Iris pigment epithelial cell (primary cell): Measurements from ENCODE around the gene HGFAC.
A peak's percentile ranks its signal among the peaks of the same experiment; 100 is the strongest.
"Not testable (repeated sequence)": the region's sequence is repeated elsewhere in the genome, so short reads cannot be mapped to it uniquely, and the experiment has no call there.

Experiments used
- DNase-seq: peaks from one replicate; pipeline ENCODE4 v3.0.0-alpha.2; 2011; ENCODE audit warnings: low read depth

HGFAC gene

GRCh38 chr4:3442959-3443749 is 1.4 kb downstream of the HGFAC start:
- DNase-seq, result peak; percentile 14

- DNase-seq, result no peak
These were observed 2.1 kb downstream of the HGFAC start for GRCh38 chr4:3443750-3444309.

DNA sequence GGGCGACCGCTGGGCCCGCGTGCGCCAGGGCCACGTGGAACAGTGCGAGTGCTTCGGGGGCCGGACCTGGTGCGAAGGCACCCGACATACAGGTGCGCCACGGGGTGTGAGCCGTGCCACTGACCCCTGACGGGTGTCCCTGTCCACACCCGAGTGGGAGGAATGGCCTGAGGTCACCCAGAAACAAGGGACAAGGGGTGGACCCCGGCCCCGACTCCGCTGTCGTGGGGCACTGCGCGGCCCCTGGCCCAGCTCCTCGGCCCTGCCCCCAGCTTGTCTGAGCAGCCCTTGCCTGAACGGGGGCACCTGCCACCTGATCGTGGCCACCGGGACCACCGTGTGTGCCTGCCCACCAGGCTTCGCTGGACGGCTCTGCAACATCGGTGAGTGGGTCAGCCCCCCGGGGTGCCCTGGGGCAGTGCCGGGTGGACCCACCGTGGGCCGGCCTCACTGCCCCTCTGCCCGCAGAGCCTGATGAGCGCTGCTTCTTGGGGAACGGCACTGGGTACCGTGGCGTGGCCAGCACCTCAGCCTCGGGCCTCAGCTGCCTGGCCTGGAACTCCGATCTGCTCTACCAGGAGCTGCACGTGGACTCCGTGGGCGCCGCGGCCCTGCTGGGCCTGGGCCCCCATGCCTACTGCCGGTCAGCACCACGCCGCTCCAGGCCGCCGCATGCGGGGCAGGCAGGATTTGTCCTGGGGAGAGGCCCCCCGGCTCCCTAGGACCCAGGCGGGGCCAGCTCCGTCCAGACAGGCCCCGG is 2.8 kb downstream of the HGFAC start:
- DNase-seq, result no peak

- DNase-seq, result no peak
These were observed 3.5 kb downstream of the HGFAC start for GRCh38 chr4:3445111-3445820.

DNA sequence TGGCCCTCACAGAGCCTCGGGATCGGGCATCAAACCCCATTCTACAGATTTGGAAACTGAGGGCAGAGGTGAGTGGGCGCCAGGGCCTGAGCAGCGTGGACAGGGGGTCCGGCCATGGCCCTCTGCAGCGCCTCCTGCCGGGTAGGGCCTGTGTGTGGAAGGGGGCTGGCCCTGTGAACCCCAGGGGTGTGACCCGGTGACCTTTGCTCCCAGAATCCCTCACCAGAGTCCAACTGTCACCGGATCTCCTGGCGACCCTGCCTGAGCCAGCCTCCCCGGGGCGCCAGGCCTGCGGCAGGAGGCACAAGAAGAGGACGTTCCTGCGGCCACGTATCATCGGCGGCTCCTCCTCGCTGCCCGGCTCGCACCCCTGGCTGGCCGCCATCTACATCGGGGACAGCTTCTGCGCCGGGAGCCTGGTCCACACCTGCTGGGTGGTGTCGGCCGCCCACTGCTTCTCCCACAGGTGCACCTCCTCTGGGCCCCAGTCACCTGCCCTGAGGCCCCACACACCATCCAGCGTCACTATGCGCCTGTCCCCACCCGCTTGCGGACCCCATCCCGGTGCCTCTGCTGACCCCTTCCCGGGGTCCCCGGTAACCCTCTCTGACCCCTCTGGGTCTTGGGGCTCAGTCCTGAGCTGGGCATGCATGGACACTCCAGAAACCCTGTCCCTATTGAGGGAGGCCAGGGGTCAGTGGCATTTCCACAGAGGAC is 4.2 kb downstream of the HGFAC start:
- no peak for DNase-seq

DNA sequence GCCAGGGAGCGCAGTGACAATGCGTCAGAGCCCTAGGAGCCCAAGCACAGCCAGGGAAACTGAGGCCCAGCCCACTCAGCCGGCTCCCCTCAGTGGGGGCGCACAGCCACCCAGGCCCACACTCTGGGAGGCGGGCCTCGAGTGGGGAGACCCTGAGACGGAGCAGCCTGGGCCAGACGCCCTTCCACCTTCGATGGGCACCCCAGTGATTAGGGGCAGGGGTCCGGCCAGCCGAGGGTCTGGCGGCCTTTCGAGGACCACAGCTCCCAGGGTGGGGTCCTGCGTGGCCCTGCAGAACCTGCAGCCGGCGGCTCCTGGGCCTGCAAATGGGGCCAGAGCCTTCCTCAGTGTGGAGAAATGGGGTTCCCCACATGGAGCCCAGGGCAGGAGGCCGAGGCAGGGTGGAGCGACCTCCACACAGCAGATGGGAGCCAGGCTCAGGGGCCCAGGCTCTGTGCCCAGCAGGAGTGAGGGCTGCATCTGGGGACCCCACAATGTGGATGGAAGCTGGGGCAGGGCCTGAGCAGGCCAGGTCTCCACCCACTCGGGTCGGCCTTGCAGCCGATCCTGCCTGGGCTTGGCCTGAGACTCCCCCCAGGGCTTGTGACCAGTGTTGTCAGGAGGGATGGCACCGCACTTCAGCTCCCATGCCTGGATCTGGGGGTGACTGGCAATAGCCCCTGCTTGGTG is 5.0 kb downstream of the HGFAC start:
- no peak for DNase-seq

DNA sequence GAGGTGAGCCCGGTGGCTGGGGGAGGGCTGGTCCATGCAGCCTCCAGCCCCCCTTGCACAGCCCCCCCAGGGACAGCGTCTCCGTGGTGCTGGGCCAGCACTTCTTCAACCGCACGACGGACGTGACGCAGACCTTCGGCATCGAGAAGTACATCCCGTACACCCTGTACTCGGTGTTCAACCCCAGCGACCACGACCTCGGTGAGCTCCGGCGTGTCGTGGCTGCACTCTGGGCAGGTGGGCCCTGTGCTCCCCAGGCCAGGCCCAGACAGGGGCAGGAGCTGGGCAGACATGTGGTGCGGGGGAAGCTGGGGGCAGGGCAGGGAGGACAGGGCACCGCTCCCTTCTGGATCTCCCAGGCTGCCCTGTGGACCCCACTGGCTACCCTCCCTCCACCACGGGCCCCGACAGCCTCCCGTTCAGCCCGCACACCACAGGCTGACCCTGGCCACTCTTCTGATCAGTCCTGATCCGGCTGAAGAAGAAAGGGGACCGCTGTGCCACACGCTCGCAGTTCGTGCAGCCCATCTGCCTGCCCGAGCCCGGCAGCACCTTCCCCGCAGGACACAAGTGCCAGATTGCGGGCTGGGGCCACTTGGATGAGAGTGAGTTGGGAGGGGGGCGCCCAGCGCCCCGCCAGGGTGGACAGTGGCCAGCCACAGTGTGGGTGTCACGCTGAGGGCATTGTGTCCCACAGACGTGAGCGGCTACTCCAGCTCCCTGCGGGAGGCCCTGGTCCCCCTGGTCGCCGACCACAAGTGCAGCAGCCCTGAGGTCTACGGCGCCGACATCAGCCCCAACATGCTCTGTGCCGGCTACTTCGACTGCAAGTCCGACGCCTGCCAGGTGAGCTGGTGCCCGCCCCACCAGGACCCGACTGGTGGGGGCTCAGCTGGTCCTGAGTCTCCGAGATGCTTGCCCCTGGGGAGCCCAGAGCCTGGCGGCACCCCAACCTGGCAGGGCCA is 5.9 kb downstream of the HGFAC start:
- DNase-seq, result no peak

- DNase-seq, result no peak
These were observed 7.3 kb downstream of the HGFAC start for GRCh38 chr4:3449047-3449573.

GRCh38 chr4:3449574-3450534 is 8.1 kb downstream of the HGFAC start:
- no peak for DNase-seq

- no peak for DNase-seq
These were observed 8.9 kb downstream of the HGFAC start for GRCh38 chr4:3450643-3451042.

DNA sequence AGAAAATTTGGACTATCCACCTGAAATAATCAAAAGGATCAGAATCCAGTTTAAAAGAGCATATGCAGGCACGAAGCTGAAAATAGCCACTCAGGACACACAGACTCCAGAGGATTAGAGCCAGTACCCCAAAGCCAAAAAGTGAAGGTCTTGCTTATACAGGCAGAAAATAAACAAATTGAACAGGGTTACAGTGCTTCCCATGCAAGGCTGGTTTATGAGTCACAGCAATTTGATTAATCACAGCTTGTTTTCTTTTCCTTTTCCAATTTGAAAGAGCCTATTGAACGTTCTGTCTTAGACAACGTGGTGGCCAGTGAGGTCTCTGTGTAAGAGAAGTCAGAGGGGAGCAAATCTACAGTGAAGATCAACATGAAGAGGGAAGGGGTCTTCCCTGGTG is 10.2 kb downstream of the HGFAC start:
- DNase-seq, result peak; percentile 48

- DNase-seq, result no peak
These were observed 10.6 kb downstream of the HGFAC start for GRCh38 chr4:3452376-3452775.

- DNase-seq, result not testable (repeated sequence)
These were observed 13.8 kb downstream of the HGFAC start for GRCh38 chr4:3455596-3455995.

DNA sequence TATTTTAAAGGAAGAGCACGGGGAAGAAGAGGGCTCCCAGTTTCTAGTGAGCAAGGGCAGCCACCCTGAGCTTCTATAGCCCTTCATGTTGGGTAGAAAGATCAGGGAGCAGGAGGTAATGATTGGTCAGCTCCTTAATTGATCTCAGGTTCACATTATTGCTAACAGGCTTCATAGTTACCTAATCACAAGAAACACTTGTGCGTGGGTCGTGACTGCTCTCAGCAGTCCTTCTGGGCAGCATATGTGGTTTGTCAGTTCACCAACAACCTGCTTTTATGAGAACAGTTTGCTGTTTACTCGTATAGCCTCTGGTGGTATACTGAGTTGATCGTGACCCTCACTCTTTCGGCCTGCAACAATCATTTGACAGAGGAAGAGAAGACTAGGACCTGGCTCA is 16.6 kb downstream of the HGFAC start:
- no peak for DNase-seq

DNA sequence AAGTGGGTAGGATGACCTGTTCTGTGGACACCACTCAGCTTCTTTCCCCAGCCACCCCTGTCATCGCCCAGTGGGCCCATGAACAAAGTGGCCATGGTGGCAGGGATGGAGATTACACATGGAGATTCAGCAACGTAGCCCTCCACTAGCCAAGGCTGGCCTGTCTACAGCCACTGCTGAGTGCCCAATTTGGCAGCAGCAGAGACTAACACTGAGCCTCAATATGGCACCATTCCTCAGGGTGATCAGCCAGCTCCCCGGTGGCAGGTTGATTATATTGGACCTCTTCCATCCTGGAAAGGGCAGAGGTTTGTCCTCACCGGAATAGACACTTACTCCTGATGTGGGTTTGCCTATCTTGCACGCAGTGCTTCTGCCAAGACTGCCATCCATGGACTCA is 17.4 kb downstream of the HGFAC start:
- not testable (repeated sequence) for DNase-seq

DNA sequence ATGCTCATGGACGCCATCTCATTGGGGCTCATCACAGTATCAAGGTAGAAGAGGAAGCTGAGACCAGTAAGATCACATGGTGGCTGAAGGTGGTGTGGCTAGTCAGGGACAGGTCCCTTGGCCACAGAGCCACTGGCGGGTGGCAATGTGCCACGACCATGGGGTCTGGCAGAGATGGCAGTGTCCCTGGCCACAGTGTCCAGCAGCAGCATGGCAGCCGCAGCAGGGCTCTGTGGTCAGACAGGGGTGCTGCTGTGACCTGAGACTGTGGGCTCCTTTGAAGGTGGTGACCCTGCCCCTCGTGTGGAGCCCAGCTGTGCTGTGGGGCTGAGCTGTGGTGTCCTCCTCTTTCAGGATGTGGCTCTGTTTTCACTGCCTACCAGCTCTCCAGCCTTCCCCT is 19.2 kb downstream of the HGFAC start:
- no peak for DNase-seq

GRCh38 chr4:3461515-3462291 is 19.9 kb downstream of the HGFAC start:
- no peak for DNase-seq

DNA sequence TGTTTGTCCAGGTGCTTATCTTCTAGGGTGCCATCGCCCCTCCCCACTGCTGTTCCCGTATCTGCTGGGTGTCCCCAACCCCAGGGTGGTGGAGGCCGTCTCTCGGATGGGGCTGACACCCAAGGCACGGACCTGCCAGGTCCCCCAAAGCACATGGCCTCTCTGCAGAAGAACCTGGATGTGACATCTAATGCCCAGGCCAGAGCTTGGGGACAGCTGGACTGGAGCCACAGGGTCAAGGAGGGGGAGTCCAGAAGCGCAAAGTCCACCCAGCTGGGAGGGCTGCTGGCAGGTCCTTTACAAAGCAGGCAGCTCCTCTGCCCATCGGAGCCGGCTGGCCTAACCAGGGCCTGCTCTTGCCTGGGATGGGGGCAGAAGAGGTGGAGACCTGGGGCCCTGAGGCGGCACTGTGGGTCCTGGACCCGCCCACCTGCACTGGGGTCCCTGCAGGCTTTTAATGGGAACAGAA is 20.6 kb downstream of the HGFAC start:
- no peak for DNase-seq
